SHP77 treated with DMSO at 0.1 percent for 48 hours (cell line): Measurements from ENCODE around the gene RNF121.

Experiments used
- DNase-seq: peaks from one replicate; lab custom pipeline; 2025; lab: John Stamatoyannopoulos, UW

The RNF121 gene

DNA sequence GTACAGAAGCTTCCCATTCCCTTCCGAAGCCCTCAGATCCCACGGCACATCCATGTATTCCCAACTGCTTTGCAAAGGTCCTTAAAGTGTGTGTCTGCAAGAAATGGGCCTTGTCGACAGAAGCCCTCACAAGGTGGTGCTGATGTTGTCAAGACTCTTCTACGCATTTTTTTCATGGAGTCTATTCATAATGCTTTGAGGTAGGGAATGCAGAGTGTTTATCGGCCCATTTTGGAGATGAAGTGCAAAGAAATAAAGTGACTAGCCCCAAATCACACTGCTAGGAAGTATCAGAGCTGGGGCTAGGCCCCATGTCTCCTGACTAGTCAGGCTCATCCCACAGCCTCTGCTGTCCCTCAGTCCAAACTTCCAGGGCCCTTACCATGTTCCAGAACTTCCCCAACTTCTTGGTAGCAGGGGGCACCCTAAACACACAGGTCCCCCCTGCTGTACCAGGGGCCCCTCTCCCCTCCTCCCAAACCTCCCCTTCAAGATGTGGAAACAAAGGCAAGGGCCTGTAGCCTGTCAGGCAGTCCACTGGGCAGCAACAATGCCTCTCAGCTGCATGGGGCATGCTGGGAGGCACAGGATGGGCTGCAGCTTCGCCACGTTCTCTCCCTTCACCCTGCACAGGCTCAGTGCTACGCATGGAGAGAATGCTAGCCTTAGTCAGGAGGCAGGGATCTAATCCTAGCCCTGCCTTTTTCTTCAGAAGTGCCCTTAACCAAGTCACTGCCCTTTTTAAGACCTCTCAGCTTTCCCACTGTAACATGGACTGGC, 77.7 kb downstream of the RNF121 start:
- no peak for DNase-seq

DNA sequence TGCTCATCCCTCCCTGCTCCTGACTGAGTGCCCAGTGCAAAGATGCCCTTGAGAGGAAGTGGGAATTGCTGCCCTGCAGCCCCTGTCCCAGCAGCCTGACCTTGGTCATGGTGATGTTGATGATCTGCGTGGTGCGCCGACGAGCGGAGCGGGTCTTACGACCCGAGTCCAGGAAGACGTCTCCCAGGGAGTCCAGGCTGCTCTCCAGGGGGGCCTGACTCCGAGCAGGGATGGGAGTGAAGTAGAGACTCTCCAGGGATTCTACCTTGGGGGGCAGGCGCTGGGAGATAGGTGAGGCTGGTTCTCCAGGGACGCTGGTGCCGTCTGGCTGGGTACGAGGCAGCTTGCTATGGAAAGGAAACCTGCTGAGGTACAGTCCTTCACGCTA, 78.2 kb downstream of the RNF121 start:
- DNase-seq: no peak

DNA sequence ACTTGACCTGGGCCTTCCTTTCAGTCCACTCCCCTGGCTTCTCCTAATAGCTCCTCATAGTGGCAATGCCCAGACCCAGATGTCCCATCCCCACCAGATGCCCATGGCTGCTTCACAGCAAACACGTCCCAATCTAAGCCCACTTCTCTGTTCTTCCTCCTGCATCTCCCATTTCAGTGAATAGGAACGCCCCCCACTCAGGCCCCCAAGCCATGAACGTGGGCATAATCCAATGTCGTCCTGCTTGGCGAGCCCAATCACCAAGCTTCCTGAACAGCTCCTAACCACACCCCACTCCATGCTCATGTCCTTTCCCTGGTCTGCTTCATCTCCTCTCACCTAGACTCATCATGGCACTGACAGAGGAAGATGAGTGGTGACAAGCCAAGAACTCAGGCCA, 78.7 kb downstream of the RNF121 start:
- DNase-seq: no peak

DNA sequence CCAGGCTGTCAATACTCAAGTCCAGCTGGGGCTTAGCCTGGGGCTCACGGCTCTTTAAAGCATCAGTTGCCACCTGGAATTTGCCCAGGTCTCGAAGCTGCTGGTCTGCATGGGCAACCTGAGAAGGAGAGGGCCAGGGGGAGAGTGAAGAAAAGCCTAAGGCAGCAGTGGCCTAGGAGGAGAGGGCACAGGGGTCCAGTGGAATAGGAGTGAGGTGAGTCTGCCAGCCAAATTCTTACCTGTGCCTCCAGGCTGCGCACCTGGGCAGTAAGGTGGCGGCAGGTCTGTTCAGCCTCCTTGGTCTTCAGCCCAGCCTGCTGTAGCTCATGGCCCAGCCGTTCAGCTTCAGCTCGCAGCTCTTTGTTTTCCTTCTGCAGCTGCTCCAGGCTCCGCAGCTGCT, 79.9 kb downstream of the RNF121 start:
- DNase-seq: no peak

DNA sequence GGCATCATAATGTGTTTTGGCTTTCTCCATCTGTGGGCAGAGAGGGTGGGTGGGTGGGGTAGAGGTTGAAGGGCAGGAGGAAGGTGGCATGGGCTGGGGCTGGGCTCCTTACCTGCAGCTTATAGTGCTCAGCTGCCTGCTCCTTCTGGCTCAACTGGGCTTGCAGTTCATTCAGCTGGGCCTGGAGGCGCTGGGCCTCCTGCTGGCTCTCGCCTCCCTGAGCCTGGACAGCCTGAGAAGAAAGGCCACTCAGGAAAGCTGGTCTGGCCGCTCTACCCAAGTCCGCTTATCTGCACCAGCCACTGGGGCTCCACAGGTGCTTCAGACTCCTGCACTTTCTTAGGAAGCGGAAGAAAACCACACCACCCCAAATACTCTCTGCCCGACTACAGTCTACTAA, 80.3 kb downstream of the RNF121 start:
- no peak for DNase-seq

DNA sequence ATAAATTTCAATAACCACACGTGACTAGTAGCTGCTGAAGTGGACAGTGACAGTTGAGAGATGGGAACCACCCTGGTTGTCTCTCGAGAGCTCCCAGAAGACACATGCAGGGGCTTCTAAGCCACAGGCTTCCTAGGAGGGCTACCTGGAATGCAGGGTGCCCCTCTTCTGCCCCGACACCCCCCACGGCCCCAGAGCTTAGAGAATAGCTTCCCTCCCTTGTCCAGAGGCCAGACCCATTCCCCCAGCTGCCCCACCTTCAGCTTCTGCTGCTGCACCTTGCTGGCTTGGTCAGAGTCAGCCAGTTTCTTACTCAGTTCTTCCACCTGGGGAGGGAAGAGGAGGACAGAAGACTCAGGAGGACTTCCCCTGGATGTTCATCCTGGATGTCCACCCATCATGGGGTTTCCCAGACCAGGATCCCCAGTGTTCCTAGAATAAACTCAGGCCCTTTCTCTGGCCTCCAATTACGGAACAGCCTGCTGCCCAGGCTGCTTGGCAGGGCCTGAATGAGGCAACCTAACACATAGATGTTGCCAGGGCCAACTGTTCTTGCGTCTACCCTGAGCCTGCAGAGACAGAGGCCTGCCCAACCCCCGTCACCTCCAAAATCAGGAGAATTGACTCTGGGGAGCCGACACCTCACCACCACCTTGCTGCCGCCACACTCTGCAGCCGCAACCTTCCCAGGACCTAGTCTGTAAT, 81.8 kb downstream of the RNF121 start:
- DNase-seq: no peak

DNA sequence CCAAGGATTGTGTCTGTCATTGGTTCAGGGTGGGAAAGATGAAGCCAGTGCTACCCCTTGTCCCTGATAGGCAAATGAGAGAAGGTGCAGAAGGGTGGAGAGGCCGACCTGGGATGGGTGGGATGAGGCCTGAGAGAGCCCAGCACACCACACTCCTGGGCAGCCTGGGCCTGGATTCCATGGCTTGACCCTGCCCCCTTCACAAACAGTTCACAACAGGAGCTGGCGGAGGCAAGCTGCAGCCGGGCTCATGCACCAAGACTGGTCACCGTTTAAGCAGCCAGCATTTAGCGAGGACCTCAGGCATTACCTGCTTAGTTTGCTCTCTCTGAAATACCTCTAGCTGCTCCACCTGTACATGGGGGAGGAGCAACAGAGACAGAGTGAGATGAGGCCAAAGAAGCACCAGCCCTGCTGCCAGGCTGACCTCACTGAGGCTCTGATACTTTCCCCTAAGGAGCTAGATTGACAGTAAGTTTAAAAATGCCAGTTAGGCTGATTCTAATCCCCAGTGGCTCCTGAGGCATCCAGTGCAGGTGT, 83.3 kb downstream of the RNF121 start:
- no peak for DNase-seq

DNA sequence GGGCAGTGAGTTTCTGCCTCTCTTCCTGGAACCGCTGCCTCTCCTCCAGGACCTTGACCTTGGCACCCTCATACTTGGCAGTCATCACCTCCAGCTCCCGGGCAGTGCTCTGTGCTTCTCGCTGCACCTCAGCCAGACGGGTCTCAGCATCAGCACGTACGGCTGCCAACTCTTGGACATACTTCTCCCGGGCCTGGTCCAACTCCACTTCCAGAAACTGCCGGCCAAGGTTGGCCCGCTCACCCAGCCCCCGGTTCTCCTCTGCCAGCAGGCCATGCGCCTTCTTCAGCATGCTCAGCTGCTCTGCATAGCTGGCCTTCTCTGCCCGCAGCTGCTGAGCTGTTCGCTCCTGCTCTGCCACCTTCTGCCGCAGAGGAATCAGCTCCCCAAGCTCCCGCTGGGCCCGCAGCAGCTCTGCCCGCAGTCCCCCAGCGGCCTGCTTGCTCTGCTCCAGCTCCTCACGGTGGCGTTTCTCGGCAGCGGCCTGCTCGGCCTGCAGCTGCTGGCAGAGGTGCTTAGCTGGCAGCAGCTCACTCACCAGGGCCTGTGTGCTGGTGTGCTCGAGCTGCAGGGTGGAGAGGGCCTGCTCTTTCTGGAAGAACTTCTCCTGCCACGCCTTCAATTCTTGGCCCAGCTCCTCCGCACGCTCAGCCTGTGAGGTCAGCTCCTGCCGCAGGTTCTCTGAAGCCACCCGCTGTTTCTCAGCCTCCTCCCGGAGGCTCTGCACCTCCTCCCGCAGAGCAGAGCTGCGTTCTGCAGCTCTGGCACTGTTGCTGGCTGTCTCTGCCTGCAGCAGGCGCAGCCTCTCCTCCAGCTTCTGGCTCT, 84.3 kb downstream of the RNF121 start:
- no peak for DNase-seq

DNA sequence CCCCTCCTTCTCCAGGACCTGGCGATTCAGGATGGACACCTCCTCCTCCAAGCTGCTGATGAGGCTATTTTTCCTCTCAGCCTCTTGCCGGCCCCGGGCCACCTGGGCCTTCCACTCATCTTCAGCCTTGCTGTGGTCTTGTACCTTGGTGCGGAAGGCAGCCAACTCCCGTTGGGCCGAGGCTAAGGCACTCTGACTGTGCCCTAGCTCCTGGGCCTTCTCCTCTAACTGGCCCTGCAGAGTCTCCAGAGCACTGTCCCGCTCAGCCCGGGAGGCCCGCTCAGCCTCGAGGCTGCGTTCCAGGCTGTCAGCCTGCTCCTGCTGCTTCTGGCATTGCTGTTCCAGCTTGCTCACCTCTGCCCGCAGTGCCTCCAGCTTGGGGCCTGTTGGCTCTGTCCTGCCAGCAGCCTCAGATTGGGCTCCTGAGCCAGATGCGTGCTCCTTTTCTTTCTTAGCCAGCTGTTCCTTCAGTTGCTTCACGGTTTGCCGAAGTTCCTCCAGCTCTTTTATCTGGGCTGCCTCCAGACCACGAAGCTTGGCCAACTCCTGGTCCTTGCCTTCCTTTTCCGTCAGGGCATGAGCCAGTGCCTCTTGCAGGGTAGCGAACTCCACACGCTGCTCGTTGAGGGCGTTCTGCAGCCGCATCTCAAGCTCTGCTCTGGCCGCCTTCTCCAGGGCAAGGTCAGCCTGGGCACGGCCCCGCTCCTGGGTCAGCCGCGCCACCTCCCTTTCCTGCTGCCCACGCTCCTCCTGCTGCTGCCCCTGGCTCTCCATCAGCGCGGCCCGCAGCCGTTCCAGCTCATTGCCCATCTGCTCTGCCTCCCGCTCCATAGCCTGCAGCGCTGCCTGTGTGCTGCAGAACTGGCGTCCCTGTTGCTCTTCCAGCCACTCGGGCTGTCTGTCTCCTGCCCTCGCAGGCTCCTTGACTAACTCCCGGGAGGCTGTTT, 85.2 kb downstream of the RNF121 start:
- no peak for DNase-seq

DNA sequence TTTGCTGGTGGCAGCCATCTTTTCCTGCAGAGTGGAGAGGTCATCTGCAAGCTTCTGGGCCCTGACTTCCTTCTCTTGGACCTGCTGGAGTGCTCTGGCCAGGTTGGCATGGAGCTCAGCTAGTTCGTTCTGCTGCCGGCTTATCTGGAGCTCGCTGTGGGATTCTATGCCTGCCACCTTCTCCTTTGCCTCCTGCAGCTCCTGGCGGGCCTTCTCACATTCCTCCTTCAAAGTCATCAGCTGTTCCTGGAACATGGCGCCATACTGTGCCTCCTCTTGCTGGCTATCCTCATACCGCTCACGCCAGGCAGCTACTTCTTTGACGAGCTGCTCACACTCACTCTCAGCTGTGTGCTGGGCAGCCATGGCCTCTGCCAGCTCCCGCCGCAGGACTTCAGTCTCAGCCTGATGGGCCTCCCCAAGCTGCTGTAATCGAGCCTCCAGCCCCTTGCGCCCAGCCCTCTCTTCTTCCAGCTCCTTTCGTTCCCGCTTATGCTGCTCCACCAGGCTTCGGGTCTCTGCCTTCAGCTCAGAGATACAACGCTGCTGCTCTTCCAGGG, 86.0 kb downstream of the RNF121 start:
- no peak for DNase-seq

DNA sequence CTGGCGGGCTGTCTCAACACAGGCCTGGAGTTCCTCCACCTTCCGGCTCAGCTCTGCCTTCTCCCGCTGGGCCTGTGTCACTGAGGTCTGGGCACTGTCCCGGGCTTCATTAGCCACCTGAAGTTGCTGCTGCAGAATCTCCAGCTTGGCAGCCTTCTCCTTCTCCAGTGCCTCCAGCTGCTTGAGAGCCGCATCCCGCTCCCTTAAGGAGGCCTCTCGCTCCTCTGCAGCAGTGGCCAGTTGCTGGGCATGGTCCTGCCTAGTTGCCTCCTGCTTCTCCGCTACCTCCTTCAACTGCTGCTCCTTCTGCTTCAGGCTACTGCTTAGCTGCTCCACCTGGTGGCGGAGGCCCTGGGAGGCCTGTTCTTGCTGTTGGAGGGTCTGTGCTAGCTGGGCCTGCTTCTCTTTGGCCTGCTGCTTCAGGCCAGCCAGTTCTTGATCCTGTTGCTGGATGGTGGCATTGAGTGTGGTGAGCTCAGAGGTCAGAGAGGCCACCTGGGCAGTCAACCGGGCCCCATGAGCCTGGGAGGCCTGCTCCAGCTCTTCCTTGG, 86.7 kb downstream of the RNF121 start:
- DNase-seq: no peak

DNA sequence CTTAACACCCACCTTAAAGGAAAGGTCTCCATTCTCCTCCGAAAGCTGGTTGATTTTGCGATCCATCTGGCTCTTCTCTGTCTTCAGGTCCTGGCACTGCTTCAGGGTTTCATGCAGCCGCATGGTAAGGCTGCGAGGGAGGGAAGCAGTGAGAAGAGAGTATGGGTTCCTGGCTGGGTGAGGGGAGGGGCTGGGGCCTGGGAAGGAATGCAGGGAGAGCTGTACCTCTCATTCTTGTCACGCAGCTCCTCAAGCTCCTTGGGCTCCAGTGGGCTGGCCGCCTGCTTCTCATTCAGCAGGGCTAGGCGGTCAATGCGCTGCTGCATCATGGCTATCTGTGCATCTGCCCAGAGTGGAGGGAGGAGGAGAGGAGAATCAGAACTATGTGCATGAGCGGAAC, 89.3 kb downstream of the RNF121 start:
- DNase-seq: no peak

DNA sequence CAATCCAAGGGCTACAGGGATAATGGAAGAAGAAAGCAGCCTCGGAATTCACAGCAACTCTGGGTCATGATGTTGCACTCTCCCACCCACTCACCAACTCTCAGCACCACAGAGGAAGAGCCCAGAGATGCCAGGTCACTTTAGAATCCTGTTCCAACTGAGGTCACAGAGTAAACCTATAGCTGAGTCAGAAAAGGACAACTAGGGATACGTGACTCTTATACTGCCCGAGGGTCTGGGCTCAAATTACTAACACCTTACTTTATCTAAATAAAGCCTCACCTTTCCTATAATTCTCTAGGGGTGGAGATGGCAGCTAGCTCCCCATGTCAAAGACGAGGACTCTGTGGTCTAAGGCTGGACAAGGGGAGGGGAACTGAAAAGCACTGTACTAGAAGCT, 94.5 kb downstream of the RNF121 start:
- no peak for DNase-seq

DNA sequence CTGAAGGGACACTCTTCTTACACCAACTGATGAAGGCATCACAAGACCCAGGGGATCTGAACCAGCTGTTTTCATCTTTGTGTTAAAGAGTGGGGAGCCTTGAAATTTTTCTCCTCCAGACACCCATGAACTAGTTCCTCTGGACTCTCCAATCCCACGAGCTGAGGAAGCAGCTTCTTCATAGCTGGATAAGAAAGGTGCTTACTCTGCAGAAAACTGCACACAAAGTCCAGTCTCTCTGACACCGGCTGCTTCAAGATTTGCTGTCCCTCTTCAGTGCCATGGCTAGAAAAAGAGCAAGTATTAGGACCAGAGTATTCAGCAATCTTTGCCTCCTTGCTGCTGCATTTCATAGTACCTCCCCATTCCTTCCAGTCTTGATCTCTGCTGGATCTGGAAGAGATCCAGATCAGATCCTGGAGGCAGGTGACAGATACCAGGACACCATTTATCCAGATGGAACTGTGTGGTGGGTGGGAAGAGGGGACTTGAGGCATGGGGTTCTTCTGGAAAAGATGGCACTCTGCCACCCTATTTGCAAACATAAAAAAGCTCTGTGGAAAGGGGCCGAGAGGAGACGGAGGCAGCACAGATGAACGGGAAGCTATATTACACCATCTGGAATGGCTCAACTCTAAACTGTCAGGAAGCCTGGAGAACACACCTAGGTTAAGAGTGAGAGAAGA, 95.4 kb downstream of the RNF121 start:
- no peak for DNase-seq

DNA sequence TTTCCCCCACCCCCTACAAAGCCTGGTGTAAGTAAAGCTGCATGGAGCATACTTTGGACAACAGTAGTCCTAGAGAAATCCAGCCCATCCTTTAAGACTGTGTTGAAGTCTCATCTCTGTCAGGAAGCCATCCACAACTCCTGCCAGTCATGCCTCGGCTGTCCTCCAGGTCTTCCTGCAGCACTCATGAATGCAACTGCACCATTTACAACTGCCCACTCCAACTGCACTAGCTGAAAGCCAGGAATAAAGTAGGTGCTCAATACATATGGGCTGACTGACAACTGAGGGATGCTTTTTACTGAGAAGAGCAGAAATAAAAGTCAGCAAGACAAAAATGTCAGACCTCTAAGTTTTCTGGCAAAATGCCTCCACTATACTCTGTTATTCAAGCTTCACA, 97.2 kb downstream of the RNF121 start:
- DNase-seq: no peak

DNA sequence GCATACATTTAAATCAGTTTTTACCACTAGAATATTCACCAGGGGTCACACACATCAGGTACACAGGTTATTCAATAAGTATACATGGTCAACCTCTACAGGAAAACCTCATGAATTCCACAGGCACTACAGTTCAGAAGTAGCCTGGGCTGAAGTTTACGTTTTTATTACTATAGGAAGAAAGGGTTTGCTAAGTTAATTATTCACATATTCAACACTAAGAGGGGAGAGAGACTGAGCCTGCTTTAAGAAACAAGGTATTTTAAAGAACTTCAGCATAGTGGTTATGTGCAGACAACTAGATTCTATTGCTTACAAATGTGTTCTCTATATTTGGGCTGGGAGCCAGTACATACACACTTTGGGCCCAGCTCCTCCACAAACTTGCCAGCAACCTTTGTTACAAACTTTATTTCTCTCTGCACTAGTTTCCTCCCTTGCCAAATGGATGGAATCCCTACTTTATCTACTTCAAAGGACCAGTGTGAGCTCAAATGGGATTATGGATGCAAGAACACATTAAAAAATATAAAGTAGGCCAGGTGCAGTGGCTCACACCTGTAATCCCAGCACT, 101.7 kb downstream of the RNF121 start:
- no peak for DNase-seq

DNA sequence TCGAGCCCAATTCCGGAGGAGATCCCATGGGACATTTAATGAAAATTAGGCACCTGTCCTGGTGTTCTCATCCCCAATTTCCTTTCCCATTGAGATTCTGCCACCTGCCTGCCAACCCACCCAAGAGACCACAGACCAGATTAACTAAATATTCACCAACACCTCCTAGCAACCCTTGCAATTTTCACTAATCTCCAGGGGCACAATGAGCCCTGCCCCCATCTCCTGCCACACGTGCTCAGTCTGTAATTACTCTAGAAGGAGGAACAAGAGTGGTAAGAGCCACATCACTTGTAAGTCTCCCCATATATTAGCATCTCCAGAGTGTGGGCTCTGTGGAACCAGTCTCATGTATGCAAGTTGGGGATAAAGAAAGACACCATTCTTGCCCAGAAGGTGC, 107.8 kb downstream of the RNF121 start:
- no peak for DNase-seq

DNA sequence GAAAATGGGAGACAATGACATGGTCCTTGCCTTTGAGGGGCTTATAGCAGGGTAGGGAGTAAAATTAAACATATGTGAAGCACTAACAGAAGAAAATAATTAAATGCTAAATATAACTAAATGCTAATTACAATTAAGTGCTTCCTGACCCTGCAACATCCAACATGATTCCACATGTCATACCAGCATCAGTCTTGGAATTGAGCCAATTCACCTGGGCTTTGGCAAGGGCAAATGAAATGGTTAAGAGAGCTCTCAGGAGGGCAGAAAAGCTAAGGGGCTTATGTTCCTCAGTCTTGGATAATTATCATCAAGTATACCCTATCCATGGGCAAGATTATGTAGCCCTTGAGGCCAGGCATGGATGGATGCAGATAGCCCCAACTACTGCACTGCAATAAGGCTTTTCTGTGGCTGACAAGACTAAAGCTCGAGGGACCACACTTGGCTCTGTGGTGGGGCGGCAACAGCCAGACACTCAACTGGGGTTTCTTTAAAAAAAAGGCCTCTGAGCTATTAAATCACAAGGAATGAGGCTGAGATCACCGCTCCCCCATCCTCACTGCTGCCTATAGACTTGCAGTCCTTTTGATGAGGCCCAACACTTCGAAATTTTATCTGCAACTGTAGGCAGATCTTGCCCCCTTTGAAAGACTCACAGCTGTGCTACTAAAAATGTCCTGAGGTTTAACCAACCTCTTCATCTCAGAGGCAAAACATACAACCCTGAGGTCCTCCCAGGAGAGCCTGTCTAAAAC, 108.9 kb downstream of the RNF121 start:
- DNase-seq: no peak

DNA sequence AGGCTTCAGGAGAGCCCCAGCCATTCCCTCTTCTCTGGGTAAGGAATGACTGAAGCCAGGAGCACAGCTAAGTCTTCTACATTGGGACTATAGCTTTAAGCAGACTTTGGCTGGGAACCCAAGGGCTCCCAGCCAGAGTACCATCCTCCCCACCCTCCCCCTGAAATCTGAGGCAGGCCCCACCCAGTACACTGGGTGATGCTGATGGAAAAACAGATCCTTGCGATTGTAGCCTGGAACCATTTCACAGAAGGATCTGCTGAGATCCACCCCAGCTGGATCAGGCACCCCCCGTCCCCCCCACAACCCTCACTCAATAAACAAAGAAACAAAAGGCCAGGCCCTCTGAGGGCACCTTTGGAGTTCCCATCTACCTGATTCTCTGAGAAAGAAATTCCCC, 109.6 kb downstream of the RNF121 start:
- no peak for DNase-seq
